Measurements from ENCODE around the gene CSMD2. TPM values are rescaled to one million over a fixed set of nuclear protein-coding genes. Genes with fewer than 3 reads are reported as not detected.
"Not testable (repeated sequence)": the region's sequence is repeated elsewhere in the genome, so short reads cannot be mapped to it uniquely, and the experiment has no call there.

Gene CSMD2
- total RNA-seq, 2 experiments from 2014 or later = not detected

GRCh38 chr1:34019741-34020552 is 145.1 kb downstream of the CSMD2 start:
- Histone ChIP-seq H3K27ac (ENCODE audit: low read depth in 1 of 2, low read length in 2 of 2) (no peak overlapping the region), H3K27me3 (ENCODE audit: control insufficient read depth in 1 of 2, insufficient read depth in 2 of 2, low read length in 2 of 2) (peaks cover 5 to 13% of the 10 kb centered on the region in 2 experiments), H3K4me1 (ENCODE audit: insufficient read depth, low read length) (no peaks in the 10 kb centered on the region), H3K9me3 (ENCODE audit: control insufficient read depth in 1 of 2, insufficient read depth in 1 of 2, low read length in 2 of 2) (peaks cover 0 to 4% of the 10 kb centered on the region in 2 experiments), H3K4me3 (ENCODE audit: low read length) (no peak overlapping the region), H3K36me3 (ENCODE audit: insufficient read depth, low read length) (no peaks in the 10 kb centered on the region)
- ChIA-PET POLR2A (no interaction called here), CTCF (no interaction called here)
- Mint-ChIP-seq H3K27ac (no peak overlapping the region), H3K36me3 (ENCODE audit: low read depth) (no peaks in the 10 kb centered on the region), H3K4me3 (no peak overlapping the region), H3K27me3 (peaks cover 41% of the 10 kb centered on the region), H3K9me3 (no peaks in the 10 kb centered on the region), H3K4me1 (ENCODE audit: low read depth) (no peaks in the 10 kb centered on the region)
- no peak for TF ChIP-seq CTCF (IDR thresholded peaks at IDR 0.05)
- intact Hi-C loops (cut with DNase I, micrococcal nuclease) = no loop called here
- DNase-seq = no peak
- no peak for ATAC-seq (ENCODE audit: poor library complexity)

DNA sequence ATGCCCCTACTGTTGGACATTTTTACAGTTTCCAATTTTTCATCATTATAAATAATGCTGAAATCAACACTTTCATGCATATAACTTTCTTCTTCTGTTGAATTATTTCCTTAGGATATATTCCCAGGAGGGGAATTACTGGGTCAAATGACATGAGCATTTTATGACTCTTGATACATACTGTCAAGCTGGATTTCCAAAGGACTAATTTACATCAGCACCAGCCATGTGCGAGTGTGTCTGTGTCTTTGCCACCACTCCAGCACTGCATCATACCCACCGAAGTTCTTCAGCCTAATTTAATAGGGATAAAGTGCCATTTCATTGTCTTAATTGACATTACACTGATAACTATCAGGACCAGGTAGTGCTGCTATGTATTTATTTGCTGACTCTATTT is 146.7 kb downstream of the CSMD2 start:
- Mint-ChIP-seq H3K4me1 (ENCODE audit: low read depth) (no peaks in the 10 kb centered on the region), H3K27me3 (peaks cover 37% of the 10 kb centered on the region), H3K4me3 (no peak overlapping the region), H3K9me3 (no peaks in the 10 kb centered on the region), H3K36me3 (ENCODE audit: low read depth) (no peaks in the 10 kb centered on the region), H3K27ac (no peak overlapping the region)
- ATAC-seq (ENCODE audit: poor library complexity) (no peak), DNase-seq (no peak)
- TF ChIP-seq CTCF (IDR thresholded peaks at IDR 0.05) = no peak
- Histone ChIP-seq H3K9me3 (ENCODE audit: control insufficient read depth in 1 of 2, insufficient read depth in 1 of 2, low read length in 2 of 2) (peaks cover 0 to 4% of the 10 kb centered on the region in 2 experiments), H3K36me3 (ENCODE audit: insufficient read depth, low read length) (no peaks in the 10 kb centered on the region), H3K4me1 (ENCODE audit: insufficient read depth, low read length) (no peaks in the 10 kb centered on the region), H3K27ac (ENCODE audit: low read depth in 1 of 2, low read length in 2 of 2) (no peak overlapping the region), H3K27me3 (ENCODE audit: control insufficient read depth in 1 of 2, insufficient read depth in 2 of 2, low read length in 2 of 2) (peaks cover 8 to 10% of the 10 kb centered on the region in 2 experiments), H3K4me3 (ENCODE audit: low read length) (no peak overlapping the region)
- intact Hi-C loops (cut with DNase I, micrococcal nuclease) = no loop called here
- CTCF ChIA-PET = no interaction called here
- POLR2A ChIA-PET = no interaction called here

GRCh38 chr1:34016281-34016680 is 148.7 kb downstream of the CSMD2 start:
- H3K27ac Mint-ChIP-seq; H3K9me3 ChIP-seq (ENCODE audit: control insufficient read depth in 1 of 2, insufficient read depth in 1 of 2, low read length in 2 of 2); DNase-seq; H3K36me3 ChIP-seq (ENCODE audit: insufficient read depth, low read length); intact Hi-C loops (cut with DNase I, micrococcal nuclease); ATAC-seq (ENCODE audit: poor library complexity); H3K36me3 Mint-ChIP-seq (ENCODE audit: low read depth); CTCF ChIA-PET; H3K27ac ChIP-seq (ENCODE audit: low read depth in 1 of 2, low read length in 2 of 2); H3K4me3 ChIP-seq (ENCODE audit: low read length); POLR2A ChIA-PET; H3K9me3 Mint-ChIP-seq; H3K4me1 Mint-ChIP-seq (ENCODE audit: low read depth); H3K4me3 Mint-ChIP-seq; H3K4me1 ChIP-seq (ENCODE audit: insufficient read depth, low read length): not testable (repeated sequence)
- peaks cover 30% of the 10 kb centered on the region for H3K27me3 Mint-ChIP-seq
- H3K27me3 ChIP-seq (ENCODE audit: control insufficient read depth in 1 of 2, insufficient read depth in 2 of 2, low read length in 2 of 2) = peaks cover 9 to 11% of the 10 kb centered on the region in 2 experiments

All from CD4-positive, alpha-beta T cell (primary cell).